Measurements from ENCODE around the gene ART4.
A peak's percentile ranks its signal among the peaks of the same experiment; 100 is the strongest.

Gene ART4

DNA sequence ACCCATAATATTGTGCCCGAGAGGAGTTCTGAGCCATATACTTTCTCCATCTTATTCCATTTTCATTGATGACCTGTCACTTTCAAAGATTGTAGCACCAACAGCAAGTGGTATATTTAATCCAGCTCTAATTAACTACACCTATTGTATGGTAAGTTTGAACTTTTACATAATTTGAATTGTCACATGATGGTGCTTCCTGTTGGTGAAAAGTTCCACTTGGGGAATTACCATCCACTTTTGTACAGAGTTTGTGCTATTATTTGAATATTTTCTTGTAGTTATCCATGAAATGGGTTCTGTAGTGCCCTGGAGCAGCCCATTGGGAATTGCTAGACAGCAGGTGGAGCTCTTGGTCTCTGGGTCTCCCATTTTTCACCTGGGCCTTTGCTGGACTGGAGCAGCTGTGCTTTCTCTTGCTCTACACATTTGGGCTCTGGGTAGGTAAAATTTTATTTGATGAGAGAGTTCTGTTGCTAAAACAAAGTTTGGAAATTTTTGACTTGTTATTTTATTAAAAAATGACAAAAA lies 32.3 kb downstream of the ART4 start:
- no peak for DNase-seq (ENCODE audit: low read depth)

DNA sequence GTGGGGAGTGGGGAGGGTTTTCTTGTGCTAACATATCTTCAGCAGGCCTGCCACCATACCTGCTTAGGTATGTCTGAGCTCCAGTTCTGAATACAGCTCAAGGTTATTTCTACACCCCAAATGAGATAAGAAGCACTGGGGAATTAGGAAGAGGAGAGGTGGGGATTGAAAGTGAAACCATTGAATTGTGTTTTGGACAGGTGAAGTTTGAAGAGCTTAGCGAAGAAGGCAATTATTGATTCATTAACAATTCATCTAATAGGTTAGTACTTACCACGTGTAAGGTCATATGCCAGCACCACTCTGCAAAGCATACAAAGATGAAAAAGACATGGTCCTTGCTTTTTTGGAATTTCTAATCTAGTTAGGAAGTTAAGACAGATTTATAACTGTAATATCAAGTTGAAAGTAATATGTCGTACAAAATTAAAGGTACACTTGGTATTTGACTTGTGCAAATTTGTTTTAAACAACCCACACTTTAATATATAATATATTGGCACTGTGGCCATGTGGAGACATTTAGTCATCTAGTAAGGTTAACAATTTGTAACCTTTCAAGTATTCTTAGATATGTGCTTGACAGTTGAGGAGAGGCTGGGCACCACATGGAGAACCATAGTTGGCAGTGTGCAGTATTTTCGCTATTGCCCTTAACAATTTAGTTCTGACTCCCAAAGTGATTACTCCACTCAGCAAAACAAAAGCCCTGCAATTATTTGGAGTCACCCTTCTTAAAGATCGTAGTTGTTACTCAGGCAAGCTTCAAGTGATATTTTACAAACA lies 33.0 kb downstream of the ART4 start:
- DNase-seq (ENCODE audit: low read depth), result no peak

DNA sequence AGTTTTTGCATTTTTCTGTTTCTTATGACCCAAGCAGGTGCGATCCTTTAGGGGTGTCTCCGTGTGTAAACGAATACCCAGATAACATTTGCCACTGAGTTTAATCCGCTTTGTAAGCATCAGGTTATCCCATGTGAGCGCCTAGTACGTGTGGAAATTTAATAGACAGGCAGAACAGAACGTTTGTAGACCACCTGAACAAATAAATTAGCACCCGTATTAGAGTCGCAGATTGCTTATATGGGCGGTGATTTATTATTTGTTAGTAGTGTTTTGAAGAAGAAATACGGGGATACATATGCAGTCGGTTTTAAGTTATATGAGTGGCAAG lies 39.5 kb downstream of the ART4 start:
- DNase-seq (ENCODE audit: low read depth), result no peak

DNA sequence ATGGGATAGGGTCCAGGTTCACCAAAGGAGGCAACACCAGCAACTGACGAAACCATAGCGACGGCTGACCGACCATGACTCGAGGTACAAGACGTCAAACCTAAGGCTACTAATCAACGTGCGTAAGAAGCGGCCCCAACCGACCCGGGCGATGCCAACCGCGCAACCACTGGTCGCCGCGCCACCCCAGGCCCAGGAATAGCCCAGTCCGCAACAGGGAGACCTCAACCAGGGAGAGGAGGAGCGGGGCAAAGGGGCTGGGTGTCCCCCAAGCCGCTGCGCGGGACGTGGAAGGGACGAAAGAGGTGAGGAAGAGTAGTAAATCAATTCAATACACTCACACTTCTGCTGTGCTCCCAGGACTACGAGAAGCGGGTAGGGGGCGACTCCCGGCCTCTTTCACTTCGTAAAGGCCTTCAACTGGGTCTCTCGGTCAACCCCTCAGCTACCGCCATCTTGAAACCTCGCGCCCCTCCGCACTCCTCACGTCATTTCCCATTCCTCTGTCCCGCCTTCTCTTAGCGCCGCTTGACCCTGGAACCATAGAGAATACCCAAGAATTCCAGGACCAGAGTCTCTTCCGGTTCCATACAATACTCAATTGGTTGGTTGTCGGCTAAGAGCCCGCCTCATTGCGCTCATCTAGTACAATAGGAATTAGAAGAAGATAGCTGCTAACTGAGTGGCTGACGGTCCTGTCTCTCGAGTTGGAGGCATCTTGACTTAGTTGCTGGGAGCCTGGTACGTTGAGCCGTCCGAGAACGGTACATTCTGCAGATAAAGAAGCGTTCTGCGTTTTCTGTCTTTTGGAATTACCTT lies 40.1 kb downstream of the ART4 start, which contains the start of the genes C12orf60 and WBP11:
C12orf60 (plus strand) TSS at position 660 of the 819 bp plus-strand sequence. CDS start 19,266 bp downstream, outside the sequence.
WBP11 (minus strand) TSS at position 468 of the 819 bp plus-strand sequence. CDS start 2,095 bp downstream, outside the sequence.
- DNase-seq (ENCODE audit: low read depth), result peak; percentile 97

DNA sequence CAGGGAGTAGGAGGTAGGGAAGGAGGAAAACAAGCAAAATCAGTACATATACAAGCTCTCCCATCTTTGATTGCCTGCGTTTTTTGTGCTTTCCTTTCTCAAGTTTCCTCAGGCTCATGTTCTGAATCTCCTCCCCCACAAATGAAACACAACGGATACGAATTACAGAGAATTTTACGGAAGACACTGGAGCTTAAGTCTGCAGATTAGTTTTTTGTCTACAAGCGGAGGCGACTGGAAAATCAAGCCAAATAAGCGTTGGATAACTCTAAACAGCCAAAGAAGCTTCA lies 40.7 kb downstream of the ART4 start:
- DNase-seq (ENCODE audit: low read depth), result no peak

DNA sequence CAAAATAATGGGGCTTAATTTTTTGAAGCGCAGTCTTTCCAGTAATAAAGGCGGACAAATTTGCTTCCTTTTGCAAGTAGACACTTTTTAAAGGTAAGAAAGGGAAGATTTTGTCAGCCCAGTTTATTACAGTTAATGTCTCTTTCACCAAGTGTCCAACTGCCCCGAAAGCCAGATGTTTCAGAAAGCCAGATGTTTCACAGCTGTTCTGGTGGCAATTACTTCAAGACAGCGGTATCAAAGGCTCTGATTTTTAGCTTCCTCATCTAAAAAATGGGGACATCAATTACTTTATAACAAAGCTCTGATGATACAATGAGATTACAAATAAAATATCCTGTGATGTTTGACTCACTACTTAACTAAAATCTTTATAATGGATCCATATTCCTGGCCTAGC lies 41.1 kb downstream of the ART4 start:
- no peak for DNase-seq (ENCODE audit: low read depth)

DNA sequence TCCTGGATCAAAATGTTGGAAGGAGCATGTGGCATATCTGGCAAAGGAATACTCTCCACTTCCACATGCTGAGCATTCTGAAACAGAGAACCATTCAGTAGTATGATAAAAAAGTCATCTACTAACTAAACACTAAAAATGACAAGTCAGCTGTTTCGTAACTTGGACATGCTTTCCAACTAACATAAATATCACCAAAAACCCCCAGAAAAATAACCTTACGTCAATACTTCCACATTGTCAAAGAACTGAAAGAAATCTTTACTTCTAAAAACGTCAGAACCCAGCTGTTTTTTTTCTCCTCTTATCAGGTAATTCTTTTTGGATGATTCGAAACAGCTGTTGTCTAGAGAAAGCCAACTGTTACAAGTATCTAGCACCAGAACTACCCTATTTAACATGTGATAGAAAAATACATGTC lies 48.3 kb downstream of the ART4 start:
- no peak for DNase-seq (ENCODE audit: low read depth)

DNA sequence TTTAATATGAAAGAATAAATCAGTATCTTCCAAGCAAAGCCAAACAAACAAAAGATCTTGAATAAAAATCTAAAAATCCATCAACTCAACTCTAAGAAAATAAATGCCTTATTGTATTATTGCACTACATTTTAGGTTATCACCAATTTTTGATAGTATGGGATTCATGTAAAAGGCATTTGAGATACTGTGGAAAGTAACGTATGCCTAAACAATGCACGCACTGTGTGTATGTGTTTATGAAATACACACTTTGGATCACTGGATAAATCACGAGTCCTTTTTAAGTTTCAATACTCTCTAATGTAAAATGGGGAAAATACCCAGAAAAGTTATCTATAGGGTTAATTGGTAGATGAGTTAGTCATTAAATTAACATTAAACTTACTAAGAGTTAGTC lies 57.8 kb downstream of the ART4 start:
- DNase-seq (ENCODE audit: low read depth), result no peak

DNA sequence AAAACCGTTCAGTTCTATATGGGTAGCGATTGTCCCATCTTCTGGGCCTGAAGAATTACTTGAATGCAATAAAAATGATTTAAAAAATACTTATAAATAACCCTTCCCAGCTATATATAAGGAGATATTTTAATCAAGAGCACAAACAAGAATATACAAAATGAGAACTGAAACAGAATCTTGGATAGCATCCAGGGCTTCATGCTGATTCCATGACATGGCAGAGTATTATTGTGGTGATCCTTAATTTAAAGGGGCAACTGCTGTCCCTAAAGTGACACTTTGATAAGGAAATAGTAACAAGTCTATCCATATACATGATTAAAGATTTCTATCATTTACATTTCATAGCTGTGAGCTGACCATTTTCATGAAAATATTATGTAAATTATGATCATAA lies 58.9 kb downstream of the ART4 start:
- DNase-seq (ENCODE audit: low read depth), result no peak

DNA sequence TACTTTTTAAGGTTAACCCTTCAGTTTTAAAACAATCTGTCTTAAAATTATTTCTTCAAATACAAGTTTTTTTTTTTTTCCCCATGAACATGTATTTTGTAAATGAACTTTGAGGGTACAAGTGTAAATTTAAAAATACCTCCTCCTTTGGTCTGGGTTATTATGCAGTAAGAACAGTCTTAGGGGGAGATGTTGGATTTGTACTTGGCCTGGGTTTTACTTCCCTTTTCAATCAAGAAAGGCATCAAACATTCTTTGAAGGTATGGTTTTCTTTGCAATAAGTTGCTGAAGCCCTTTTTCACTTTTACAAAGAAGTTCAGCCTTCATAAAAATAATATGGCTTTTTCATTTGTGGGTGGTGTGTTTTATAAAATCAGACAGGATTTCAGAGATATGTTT lies 60.6 kb downstream of the ART4 start:
- DNase-seq (ENCODE audit: low read depth), result no peak

DNA sequence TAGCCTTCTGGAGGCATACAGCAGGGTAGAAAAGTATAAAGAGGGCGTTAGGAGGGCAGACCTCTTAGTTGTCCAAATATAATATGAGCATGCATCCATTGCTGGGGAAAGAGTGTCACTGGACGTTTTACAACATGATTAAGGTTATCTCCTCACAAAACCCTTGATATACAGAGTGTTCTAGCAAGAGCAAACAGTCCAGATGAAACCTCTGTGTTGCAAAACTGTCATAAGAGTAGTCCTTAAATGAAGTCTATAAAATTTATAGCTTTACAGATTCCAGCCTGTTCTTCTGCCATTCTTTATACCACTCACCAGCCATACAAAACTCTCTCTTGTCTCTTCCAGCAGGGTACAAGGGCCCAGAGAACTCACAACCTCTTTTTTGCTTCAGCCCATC lies 61.8 kb downstream of the ART4 start:
- no peak for DNase-seq (ENCODE audit: low read depth)

DNA sequence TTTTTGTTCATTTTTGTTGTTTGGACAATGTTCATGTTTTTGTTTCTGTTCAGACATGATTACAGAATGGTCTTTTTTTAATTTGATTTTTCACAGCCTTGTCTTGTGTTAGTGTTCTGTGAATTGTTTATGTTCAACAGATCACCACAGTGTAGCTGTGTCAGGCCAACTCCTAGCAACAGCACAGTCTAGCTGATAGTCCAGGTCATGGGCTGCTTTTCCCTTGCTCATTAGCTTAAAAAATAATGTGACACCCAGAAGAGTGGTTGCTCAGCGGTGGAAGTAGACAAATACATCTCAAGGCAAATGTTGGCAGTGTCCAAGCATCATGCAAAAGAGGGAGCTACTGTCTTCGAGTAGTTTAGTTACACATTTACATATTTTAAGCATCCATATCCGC lies 62.5 kb downstream of the ART4 start:
- no peak for DNase-seq (ENCODE audit: low read depth)

DNA sequence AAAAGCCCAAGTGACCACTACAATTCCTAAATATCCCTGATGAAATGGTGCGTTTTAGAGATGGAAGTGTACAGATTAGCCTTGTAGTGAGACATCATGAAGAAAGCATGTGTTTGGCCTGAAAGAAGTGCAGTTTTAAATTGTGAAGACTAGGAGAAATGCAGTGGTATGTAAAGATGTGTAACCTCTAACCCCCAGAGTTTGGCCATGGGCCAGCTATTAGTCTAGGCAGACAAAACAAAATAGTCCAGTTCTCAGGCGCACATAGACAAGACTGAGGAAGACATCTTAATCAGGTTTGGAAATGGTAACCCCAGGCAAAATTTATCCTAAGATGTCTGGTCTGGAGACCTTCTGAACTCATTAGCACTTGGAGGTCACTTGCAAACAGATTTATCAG lies 63.5 kb downstream of the ART4 start:
- no peak for DNase-seq (ENCODE audit: low read depth)

DNA sequence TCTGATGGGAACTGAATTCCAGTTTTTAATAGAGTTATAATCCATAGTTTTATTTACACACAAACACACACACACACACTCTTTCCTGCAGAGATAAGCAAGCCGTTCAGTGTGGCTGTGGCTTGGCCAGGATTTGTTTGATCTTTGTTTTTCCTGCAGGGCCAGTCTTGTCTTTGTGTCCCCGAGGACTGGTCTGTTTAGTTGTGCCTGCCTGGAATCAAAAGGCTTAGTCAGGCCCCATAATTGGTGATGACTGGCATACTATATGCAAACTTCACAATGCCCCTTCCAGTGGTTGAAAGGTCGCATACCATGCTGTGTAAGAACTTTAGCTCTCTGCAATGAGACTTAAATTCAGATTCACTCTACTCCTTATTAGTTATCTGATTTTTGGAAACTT lies 66.1 kb downstream of the ART4 start:
- no peak for DNase-seq (ENCODE audit: low read depth)

DNA sequence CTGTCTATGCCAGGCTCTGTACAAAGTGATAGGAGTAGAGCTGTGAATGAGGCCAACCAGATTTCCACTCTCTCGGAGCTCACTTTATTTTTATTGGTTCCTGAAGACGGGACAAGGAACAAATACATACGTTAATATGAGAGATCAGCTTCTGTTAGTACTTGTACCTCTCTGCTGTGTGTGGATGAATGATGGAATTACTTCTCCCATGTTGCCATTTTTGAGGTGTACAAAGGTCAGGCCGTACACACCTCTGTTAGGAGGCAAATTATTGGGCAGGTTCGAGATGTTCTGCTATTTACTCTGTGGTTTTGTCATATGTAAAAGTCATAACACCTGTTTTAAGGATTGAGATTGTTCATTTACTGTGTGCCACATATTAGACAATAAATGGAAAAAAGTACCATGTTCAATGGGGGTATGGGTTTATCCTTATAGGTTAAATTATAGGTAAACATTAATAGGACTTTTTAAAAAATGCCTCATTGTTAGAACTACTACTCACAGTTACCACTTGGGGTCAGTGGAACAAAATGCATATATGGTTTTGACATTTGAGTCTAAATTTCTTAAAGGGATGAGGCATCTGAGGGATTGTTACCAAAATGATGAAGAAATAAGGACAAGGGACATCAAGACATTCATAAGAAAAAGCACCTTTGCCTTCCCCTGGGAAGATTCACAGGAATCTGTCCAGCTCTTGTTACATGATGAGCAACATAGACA lies 66.9 kb downstream of the ART4 start:
- no peak for DNase-seq (ENCODE audit: low read depth)

DNA sequence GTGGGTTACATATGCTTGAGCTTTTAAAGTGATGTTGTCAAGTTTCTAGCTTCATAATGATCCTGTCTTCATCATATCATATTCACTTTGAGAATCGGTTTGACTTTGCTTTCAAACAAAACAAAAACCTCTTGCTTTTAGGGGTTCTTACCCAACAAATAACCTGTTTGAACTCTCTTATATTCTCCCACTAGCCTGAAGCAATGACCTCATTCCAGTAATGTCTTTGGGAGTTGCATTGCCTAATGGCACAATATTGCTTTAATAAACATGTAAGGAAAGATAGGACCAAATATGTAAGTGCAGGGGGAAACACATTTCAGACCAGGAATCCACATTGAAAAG lies 67.7 kb downstream of the ART4 start:
- no peak for DNase-seq (ENCODE audit: low read depth)
